KOPT-K1 (cell line): ENCODE data around the gene EFEMP2.
A peak's percentile ranks its signal among the peaks of the same experiment; 100 is the strongest.

ENCODE experiments used
- H3K27ac ChIP-seq: fragments of 200-600 bp; sonication (generic); 2 replicates; pipeline ENCODE4 v1.5.1; 2016; ENCODE audit warnings: antibody characterized with exemption, mild to moderate bottlenecking, low read depth, low read length; ENCODE audit not compliant: poor library complexity, severe bottlenecking
- H3K36me3 ChIP-seq: fragments of 200-600 bp; sonication (generic); 2 replicates; pipeline ENCODE4 v1.5.1; 2017; ENCODE audit warnings: antibody characterized with exemption, mild to moderate bottlenecking, low read length, moderate library complexity; ENCODE audit not compliant: insufficient read depth
- H3K9me3 ChIP-seq: fragments of 200-600 bp; sonication (generic); 2 replicates; pipeline ENCODE4 v1.5.1; 2017; ENCODE audit warnings: antibody characterized with exemption, low read length, mild to moderate bottlenecking; ENCODE audit not compliant: insufficient read depth, poor library complexity, severe bottlenecking

EFEMP2 gene

GRCh38 chr11:65883058-65883761 lies 10.6 kb upstream of the EFEMP2 start:
- H3K27ac ChIP-seq = no peak overlapping the region
- H3K36me3 ChIP-seq = peaks cover 56% of the 10 kb centered on the region
- H3K9me3 ChIP-seq = no peaks in the 10 kb centered on the region

DNA sequence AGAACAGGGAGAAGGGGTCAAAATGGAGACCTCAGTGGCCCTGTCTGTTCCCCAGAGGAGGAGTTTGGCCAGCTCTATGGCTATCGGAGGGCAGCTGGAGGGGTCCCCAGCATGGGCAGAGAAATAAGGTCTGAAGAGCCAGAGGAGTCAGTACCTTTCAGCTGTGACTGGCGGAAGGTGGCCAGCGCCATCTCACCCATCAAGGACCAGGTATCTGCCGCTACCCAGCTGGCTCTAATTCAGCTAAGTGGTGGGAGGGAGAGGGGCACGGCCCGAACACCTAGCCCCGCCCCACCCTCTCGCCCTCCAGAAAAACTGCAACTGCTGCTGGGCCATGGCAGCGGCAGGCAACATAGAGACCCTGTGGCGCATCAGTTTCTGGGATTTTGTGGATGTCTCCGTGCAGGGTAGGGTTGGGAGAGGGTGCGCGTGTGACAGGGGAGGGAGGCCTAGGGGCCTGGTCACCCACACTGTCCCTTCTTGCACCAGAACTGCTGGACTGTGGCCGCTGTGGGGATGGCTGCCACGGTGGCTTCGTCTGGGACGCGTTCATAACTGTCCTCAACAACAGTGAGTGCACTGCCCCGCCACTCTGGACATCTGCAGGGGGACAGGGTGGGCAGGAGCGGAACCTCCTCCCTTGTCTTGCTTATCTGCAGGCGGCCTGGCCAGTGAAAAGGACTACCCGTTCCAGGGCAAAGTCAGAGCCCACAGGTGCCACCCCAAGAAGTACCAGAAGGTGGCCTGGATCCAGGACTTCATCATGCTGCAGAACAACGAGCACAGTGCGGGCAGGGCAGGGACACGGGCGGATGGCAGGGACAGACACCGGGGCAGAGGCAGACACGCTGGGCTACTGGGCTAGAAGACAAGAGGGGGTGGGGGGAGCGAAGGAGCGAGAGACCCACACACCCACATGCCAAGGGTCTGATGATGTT lies 9.8 kb upstream of the EFEMP2 start:
- Histone ChIP-seq H3K27ac (no peak overlapping the region), H3K36me3 (peaks cover 56% of the 10 kb centered on the region), H3K9me3 (no peaks in the 10 kb centered on the region)

- Histone ChIP-seq H3K27ac (peak overlapping the region; percentile 51), H3K36me3 (peaks cover 45% of the 10 kb centered on the region), H3K9me3 (no peaks in the 10 kb centered on the region)
Measured at GRCh38 chr11:65880844-65881421, 8.3 kb upstream of the EFEMP2 start.

DNA sequence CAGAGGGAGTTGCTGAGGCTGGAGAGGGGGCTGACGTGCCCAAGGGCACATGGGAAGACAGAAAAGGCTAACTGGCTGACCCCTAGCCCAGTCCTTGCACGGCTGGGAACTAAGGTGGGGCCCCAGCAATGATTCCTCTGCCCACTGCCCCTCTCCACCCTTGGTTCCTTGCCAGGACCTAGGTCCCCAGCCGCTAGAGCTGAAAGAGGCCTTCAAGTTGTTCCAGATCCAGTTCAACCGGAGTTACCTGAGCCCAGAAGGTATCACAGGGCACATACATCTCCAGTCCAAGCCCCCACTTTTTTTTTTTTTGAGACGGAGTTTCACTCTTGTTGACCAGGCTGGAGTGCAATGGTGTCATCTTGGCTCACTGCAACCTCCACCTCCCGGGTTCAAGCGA lies 7.4 kb upstream of the EFEMP2 start:
- Histone ChIP-seq H3K27ac (peak overlapping the region; percentile 51), H3K36me3 (peaks cover 36% of the 10 kb centered on the region)

DNA sequence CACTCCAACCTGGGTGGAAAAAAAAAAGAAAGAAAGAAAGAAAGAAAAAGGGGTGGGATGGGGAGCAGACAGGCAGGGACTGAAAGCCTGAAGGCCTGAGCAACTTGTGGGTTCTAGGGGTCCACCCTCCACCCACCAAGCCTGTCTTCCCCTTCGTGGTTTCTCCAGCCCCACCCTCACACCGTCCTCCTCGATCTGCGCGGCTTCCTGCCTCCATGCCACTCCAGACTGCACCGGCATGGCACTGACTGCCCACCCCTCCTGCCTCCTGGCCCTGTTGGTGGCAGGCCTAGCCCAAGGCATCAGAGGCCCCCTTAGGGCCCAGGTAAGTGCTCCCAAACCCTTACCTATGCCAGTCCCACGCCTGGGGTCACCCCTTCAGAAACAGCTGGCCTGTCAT lies 7.0 kb upstream of the EFEMP2 start, which contains the start of gene CTSW:
Gene CTSW (plus strand): TSS at position 221 of the 400 bp plus-strand sequence. CDS start 18 bp downstream, at position 239.
- Histone ChIP-seq H3K9me3 (no peaks in the 10 kb centered on the region), H3K36me3 (peaks cover 32% of the 10 kb centered on the region), H3K27ac (peak within 1 kb of the TSS; percentile 51)

More for the DNA sequence above, 7.4 kb upstream of the EFEMP2 start:
- no peaks in the 10 kb centered on the region for H3K9me3 ChIP-seq

GRCh38 chr11:65873318-65874156 lies 937 bp upstream of the EFEMP2 start:
- H3K27ac ChIP-seq = peak overlapping the region; percentile 62
- H3K36me3 ChIP-seq = no peaks in the 10 kb centered on the region
- no peaks in the 10 kb centered on the region for H3K9me3 ChIP-seq

GRCh38 chr11:65871811-65872548 lies 620 bp downstream of the EFEMP2 start:
- no peak overlapping the region for H3K27ac ChIP-seq
- H3K36me3 ChIP-seq = peaks cover 6% of the 10 kb centered on the region; the same call in 1 of the 2 replicates
- H3K9me3 ChIP-seq = no peaks in the 10 kb centered on the region

DNA sequence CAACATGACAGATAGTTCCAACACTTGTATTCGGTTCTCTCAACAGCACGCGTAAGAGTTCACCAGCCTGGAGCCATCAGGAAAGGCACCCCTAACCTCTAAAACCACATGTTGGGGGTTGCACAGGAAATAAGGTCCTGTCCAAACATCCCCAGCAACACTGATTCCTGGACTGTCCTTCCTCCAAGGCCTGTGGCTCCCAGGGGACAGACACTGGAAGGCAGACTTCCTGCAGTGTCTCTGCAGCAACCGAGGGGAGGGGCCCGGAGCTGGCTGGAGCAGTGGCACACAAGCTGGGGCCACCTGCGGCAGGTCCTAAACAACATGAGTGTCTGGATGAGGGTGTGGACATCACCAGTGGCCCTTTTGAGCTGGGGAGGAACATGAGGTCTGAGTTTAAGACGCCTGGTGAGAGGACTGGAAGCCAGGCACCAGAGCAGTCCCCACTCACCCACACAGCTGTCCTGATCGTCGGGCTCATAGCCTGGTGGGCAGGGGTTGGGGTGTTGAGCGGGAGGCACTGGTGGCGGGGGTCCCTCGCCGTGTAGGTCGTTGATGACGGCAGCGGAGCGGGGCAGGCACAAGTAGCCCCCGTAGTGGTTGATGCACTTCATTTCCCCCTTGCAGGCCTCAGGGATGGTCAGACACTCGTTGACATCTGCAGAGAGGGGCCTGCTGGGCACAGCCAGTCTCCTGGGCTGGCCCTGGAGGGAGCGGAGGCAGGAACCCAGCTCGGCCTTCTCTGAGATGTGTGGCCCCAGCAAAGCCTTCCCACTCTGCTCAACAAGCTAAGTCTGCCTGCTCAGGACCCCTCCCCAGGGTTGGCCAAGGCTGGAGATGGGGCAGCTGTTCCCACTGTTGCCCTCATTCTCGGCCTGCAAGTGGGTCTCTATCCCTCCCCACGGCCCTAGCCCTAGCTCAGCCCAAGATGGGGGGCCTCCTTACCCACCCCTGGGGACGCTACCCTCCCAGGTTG lies 1.6 kb downstream of the EFEMP2 start:
- Histone ChIP-seq H3K27ac (no peak overlapping the region), H3K36me3 (peaks cover 16% of the 10 kb centered on the region)

DNA sequence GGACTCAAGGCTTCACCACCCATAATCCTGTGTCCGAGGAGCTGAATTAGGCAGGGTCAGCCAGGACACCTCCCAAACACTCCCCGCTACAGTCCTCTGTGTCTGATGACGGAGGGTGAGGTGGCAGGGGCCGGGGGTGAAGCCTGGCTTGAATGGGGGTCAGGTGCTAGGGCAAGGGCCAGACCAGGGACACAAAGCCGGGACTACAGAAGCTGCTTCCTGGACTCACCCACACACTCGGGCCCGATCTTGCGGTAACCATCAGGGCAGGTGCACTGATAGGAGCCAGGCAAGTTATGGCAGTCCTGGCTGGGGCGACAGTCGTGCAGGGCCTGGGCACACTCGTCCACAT lies 2.3 kb downstream of the EFEMP2 start:
- Histone ChIP-seq H3K27ac (no peak overlapping the region), H3K9me3 (no peaks in the 10 kb centered on the region), H3K36me3 (peaks cover 23% of the 10 kb centered on the region)

More for the DNA sequence above, 1.6 kb downstream of the EFEMP2 start:
- no peaks in the 10 kb centered on the region for H3K9me3 ChIP-seq

- Histone ChIP-seq H3K9me3 (no peaks in the 10 kb centered on the region), H3K36me3 (peaks cover 28% of the 10 kb centered on the region), H3K27ac (no peak overlapping the region)
Measured at GRCh38 chr11:65869643-65870306, 2.8 kb downstream of the EFEMP2 start.

GRCh38 chr11:65868907-65869306 lies 3.7 kb downstream of the EFEMP2 start:
- Histone ChIP-seq H3K36me3 (peaks cover 37% of the 10 kb centered on the region), H3K27ac (no peak overlapping the region), H3K9me3 (no peaks in the 10 kb centered on the region)

DNA sequence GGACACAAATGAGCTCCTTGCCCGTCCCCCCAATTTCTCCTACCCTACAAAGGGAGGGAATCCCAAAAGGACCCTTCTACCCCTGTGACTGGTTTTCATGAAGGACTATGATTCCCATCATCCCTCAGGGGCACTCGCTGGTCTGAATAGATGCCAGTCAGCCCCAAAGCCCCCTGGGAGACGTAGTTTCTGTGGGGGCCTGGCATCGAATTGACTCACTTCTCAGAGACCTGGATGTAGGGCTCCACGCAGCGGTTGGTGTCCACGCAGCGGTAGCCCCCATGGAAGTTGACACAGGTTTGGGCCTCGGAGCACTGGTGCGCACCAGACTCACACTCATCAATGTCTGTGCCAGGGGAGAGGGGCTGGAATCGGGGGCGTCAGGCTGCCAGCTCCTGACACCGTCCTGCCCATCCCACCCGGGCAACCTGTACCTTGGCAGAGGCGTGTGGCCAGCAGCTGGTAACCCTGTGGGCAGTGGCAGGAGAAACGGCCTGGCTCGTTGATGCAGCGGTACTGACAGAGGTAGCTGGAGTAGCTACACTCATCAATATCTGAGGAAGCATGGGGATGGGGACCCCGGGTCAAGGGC lies 4.4 kb downstream of the EFEMP2 start:
- Histone ChIP-seq H3K27ac (no peak overlapping the region), H3K36me3 (peaks cover 44% of the 10 kb centered on the region)

More for the DNA sequence above, 4.4 kb downstream of the EFEMP2 start:
- no peaks in the 10 kb centered on the region for H3K9me3 ChIP-seq
